ENCODE data around the gene EPB42.
"Not testable (repeated sequence)": the region's sequence is repeated elsewhere in the genome, so short reads cannot be mapped to it uniquely, and the experiment has no call there.

EPB42 gene

DNA sequence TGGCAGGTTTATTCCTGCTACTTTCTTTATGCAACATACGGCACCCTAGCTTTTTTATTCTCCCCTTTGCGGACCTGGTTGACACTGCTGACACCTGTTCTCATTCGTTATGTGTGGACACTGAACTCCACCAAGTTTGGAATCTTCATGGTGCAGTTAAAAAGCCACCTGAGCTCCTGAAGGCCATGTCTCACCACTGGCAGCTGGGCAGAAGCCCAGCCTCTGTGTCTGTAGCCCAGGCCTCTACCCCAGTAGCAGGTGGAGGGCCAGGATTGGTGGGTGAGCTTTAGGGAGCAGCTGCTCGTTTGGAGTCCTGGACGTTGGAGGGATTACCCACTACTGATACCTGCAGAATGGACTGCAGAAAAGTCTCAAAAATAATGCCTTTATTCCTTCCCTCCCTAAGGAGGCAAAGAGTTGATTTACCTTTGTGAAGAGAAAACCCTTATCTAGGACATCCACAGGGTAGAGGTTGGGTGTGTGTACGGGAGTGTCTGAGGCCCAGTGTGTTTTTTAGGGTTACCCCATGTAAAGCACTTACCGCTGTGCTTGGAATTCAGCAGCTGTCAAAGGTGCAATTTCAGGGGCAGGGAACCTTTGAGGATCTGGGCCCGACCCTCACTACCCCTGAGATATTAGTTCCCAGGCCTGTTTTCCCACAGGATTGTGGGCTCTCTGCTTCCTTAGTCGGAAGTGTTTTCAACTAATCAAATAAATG is 36.3 kb downstream of the EPB42 start:
- DNase-seq = no peak

DNA sequence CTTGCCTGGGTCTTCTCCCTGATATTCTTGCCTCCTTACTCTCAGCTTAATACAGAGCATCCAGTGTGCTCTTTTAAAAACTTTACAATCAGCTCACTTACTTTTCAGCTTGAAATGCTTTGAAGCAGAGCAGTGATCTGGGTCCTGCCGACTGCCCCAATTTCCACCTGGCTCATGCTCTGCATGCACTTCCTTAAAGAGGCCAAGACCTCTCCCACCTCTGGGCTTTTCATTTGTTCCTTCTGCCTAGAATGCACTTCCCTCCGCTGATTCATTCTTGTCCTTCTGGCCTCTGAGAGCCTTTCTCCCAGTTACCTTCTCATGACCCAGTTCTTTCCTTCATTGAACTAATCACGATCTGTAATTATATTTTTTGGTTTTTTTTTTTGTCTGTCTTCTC is 37.5 kb downstream of the EPB42 start:
- DNase-seq = no peak

DNA sequence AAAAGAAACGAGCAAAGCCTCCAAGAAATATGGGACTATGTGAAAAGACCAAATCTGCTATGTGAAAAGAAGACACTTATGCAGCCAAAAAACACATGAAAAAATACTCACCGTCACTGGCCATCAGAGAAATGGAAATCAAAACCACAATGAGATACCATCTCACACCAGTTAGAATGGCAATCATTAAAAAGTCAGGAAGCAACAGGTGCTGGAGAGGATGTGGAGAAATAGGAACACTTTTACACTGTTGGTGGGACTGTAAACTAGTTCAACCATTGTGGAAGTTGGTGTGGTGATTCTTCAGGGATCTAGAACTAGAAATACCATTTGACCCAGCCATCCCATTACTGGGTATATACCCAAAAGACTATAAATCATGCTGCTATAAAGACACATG is 43.7 kb downstream of the EPB42 start:
- not testable (repeated sequence) for DNase-seq

DNA sequence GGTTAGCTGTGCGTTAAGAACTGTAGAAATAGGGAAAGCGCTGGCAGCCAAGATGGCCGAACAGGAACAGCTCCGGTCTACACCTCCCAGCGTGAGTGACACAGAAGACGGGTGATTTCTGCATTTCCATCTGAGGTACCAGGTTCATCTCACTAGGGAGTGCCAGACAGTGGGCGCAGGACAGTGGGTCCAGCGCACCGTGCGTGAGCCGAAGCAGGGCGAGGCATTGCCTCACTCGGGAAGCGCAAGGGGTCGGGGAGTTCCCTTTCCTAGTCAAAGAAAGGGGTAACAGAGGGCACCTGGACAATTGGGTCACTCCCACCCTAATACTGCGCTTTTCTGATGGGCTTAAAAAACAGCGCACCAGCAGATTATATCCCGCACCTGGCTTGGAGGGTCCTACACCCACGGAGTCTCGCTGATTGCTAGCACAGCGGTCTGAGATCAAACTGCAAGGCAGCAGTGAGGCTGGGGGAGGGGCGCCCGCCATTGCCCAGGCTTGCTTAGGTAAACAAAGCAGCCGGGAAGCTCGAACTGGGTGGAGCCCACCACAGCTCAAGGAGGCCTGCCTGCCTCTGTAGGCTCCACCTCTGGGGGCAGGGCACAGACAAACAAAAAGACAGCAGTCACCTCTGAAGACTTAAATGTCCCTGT is 45.0 kb downstream of the EPB42 start:
- not testable (repeated sequence) for DNase-seq

DNA sequence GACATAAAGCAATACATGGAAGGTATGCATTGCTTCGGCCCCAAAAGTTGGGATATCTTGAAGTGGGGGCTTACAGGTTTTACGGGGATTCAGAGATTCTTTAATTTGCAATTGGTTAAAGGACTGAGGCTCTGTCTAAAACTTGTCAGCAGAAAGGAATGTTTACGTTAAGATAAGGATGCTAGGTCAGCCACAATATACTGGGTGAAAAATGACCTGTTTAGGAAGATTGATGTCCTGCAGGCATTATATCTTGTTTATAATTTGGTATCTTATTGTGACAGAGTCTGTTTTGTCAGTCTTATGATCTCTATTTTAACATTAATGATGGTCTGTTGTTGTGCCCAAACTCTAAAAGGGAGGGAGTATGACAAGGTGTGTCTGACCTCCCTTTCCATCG is 50.9 kb downstream of the EPB42 start:
- no peak for DNase-seq

DNA sequence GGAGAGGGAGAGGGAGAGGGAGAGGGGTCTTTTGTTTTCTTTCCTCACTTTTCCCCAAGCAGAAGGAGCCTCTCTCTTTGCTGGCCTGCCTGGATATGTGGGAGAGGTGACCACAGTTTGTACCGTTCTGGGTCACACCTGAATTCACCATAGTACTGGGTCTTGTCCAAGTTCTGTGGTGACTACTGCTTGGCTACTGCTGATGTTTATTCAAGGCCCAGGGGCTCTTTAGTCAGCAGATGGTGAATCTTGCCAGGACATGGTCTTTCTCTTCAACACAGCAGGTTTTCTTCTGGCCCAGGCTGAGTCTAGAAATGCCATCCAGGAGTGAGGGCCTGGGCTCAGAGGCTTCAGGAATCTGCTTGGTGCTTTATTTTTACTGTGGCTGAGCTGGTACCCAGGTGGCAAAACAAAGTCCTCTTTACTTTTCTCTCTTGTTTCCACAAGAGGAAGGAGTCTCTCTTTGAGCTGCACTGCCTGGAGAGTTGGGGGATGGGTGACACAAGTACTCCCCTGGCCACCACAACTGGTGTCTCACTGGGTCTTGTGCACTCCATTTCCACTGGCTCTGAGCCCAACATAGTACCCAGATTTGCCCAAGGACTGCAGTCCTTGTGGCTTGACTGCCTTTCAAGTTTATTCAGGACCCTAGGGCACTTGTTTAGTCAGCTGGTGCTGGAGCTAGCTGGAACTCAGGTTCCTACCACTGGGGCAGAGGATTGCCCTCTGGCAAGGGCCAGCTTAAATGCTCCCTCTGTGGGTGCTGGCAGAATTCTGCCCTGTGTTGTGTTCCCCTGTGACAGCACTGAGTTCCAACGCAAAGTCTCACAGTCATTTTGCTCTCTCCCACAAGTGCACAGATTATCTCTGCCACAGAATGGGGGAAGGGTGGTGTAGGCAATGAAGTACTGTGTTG is 52.4 kb downstream of the EPB42 start:
- no peak for DNase-seq

DNA sequence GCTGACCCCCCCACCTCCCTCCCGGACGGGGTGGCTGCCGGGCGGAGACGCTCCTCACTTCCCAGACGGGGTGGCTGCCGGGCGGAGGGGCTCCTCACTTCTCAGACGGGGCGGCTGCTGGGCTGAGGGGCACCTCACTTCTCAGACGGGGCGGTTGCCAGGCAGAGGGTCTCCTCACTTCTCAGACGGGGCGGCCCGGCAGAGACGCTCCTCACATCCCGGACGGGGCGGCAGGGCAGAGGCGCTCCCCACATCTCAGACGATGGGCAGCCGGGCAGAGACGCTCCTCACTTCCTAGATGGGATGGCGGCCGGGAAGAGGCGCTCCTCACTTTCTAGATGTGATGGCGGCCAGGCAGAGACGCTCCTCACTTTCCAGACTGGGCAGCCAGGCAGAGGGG is 53.6 kb downstream of the EPB42 start:
- DNase-seq = not testable (repeated sequence)

DNA sequence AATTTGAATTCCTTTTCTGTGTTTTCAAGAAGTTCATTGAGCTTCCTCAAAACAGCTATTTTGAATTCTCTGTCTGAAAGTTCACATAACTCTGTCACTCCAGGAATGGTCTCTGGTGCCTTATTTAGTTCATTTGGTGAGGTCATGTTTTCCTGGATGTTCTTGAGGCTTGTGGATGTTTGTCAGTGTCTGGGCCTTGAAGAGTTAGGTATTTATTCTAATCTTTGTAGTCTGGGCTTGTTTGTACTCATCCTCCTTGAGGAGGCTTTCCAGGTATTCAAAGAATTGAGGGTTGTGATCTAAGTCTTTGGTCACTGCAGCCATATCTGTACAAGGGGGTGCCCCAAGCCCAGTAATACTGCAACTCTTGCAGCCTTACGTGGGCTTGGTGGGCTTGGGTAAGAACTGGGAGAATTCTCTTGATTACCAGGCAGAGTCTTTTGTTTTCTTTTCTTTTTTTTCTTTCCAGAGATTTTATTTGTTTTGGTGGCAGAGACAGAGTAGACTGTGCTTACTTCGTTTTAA is 55.0 kb downstream of the EPB42 start:
- no peak for DNase-seq

DNA sequence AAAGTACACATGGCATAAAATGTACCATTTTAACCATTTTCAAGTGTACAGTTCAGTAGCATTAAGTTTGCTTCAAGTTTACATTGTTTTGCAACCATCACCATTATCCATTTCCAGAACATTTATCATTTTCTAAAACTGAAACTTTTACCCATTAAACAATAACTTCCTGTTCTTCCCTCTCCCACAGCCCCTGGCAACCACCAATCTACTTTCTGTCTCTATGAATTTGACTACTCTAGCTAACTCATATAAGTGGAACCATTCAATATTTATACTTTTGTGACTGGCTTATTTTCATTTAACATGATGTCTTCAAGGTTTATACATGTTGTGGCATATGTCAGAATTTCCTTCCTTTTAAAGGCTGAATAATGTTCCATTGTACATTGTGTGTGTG is 67.5 kb downstream of the EPB42 start:
- no peak for DNase-seq

DNA sequence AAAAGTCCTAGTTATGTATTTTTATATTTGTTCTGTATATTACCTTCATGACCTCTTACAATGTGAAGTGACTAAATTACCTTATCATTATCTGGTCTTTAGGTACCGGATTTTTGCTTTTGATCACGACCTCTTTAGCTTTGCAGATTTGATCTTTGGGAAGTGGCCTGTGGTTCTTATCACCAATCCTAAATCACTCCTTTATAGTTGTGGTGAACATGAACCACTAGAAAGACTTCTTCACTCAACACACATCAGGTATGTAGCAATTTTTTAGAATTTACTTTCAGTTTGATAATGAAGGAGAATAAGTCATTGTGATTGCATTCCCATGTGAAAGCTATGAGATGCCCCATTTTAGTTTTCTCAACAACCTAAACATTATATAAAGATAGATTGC is 69.1 kb downstream of the EPB42 start:
- DNase-seq = peak in 3 of 6 experiments; percentile 61 to 73 (median 67)

DNA sequence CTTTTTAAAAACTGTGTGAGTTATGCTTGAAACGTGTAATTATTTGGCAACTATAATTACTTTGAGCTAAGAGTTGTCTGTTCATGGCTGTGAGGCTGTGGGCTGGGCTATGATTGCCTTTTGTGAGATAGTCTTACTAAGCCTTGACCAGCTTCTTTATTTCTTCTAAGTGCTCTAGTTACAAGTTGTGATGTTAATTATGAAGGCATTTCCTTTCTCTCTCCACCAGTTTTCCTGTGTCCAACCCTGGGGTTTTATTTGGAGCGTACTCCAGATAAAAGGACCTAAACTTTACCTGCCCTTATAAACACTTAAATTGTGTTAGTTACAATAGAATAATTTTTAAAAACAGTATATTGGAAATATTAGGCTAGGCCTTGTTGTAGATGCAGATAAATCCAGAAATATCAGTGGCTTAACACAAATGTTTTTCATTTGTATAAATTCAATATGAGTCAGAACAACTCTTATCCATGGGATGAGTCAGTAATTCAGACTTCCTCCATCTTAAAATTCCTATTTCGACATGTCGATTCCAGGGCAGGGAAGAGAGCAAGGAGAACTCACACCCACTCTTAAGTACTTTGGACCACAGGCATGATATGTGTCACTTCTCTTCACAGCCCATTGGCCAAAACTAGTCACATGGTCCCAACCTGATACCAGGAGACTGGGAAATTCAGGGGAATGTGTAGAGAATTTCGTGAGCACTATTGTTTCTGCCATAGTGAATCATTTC is 70.5 kb downstream of the EPB42 start:
- DNase-seq = no peak

Data from stimulated activated naive CD4-positive, alpha-beta T cell (primary cell).